Cardiac fibroblast (primary cell): ENCODE data around the gene ROR2.
"Not testable (repeated sequence)": the region's sequence is repeated elsewhere in the genome, so short reads cannot be mapped to it uniquely, and the experiment has no call there.

ENCODE experiments used
- DNase-seq, 2 donors: peaks; one replicate each; pipeline versions ENCODE4 v3.0.0 to v3.0.0-alpha.2; 2010; ENCODE audit warnings: low read depth in 2 of 2
- H3K4me3 ChIP-seq, 2 donors: replicated peaks in 1 of 2; 1 replicate in 1 of 2; 2 replicates in 1 of 2; pipeline ENCODE4 v1.5.1; 2011; ENCODE audit warnings: low read depth in 2 of 2, low read length in 2 of 2, mild to moderate bottlenecking in 2 of 2, moderate library complexity in 1 of 2
- TF ChIP-seq, protein P1 (sequence below): IDR thresholded peaks from one replicate; pipeline ENCODE4 v1.5.1; 2011; ENCODE audit warnings: low read depth, mild to moderate bottlenecking, low read length, inconsistent platforms

ROR2 gene

DNA sequence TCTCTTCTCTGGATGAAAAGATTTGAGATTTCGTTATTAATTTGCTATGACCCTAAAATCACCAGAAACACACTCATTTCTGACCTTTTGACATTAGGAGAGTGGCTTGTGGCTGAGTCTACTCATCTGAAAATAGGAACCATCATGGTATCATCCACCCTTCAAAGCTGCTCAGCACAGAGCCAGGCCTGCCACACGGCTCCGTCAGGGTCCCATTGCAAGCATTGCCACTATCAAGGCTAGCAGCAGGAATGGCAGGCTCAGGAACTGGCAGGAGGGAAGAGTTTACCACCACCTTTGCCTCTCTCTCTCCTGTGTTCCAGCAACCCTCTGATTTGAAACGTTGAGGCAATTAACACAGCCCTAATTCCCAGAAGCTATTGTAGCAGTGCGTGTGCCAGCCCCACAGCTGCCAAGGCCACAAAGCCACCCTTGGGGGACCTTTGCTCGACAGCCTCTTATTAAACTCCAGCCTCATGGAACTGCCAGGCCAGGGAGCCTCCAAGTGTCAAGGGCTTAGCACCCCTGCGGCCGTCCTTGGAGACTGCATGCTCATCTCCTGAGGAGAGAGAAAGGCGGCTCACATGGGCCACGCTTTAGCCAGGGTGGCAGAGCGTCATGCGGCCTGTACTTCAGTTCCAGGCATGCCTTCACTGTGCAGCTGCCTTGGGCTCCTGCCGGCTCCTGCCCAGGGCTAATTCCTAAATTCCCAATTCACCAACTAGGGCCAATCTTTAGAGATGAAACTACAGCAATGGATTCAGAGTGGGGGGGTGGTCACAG lies 145.9 kb downstream of the ROR2 start:
- no peak overlapping the region for H3K4me3 ChIP-seq
- no peak for DNase-seq
- TF ChIP-seq, protein P1, sequence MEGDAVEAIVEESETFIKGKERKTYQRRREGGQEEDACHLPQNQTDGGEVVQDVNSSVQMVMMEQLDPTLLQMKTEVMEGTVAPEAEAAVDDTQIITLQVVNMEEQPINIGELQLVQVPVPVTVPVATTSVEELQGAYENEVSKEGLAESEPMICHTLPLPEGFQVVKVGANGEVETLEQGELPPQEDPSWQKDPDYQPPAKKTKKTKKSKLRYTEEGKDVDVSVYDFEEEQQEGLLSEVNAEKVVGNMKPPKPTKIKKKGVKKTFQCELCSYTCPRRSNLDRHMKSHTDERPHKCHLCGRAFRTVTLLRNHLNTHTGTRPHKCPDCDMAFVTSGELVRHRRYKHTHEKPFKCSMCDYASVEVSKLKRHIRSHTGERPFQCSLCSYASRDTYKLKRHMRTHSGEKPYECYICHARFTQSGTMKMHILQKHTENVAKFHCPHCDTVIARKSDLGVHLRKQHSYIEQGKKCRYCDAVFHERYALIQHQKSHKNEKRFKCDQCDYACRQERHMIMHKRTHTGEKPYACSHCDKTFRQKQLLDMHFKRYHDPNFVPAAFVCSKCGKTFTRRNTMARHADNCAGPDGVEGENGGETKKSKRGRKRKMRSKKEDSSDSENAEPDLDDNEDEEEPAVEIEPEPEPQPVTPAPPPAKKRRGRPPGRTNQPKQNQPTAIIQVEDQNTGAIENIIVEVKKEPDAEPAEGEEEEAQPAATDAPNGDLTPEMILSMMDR: no peak

DNA sequence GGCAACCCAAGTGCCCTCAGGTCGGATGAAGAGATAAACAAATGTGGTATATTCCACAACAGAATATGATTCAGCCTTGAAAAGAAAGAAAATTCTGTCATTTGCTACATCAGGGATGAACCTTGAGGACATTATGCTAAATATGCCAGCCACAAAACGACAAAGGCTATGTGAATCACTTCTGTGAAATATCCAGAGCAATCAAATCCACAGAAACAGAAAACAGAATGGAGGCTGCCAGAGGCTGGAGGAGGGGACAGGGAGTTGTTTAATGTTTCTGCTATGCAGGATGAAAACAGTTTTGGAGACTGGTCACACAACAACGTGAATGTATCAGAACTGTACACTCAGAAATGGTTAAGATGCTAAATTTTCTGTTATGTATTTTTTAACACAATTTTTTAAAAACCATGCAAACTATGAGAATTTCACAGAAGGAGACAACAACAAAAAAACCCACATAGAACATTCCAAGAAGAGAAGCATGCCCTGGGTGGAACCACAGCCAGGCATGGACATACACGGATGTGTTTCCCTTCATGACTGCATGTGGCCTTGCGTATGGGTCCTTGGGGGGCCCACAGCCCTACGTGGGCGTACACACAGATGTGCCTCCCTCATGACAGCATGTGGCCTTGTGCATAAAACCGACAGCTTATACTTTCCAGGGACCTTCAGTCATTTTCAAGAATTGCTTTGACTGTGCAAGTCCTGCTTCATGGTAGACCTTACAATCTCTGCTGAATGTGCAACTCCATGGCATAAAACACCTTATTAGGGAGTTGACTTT lies 146.7 kb downstream of the ROR2 start:
- peak; percentile 37 to 54 for DNase-seq
- TF ChIP-seq, protein P1: no peak
- no peak overlapping the region for H3K4me3 ChIP-seq

DNA sequence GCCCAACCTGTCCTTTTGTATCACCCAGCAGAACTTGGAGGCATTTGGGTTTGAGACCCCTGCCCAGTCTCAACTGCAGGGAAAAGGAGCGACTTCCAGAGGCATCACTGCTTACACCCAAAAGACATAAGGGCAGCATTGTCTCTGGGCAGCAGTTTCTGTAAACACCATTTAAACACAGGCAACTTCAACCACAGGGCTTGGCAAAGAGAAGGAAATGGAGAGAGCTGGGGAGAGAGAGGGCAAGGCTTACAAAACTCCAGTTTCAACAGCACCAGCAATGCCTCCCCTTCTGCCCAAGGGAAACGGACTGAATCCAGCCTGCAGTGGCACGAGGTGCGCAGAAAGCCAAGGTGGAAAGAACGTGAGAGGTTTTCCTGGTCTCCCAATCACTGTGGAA lies 147.6 kb downstream of the ROR2 start:
- TF ChIP-seq, protein P1: no peak
- DNase-seq: peak in 1 of 2 donors; percentile 44
- no peak overlapping the region for H3K4me3 ChIP-seq

DNA sequence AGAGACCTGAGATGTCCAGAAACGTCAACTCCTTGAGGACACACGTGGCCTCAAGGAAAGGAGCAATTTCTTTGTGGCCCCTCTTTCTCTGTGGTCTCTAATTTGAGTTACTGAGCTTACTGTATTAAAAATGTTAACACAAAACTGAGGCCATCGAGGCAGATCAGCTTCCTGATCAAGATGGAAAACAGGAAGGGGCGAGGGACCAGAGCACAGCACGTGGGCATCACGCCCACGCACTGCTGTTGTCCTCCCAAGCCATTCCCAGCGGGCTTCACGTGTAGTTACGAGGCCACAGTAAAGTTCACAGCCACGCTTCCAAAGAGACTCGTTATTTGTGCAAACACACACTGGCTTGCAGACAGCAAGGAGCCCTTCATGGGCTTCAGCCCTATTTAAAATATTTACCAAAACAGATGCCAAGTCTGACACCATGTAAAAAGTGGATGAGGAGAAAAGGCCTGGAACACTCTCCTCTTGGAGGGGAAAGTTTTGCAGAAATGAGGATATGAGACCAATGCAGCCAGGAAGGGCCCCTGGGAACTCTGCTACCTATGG lies 149.5 kb downstream of the ROR2 start:
- H3K4me3 ChIP-seq: no peak overlapping the region
- TF ChIP-seq, protein P1: no peak
- DNase-seq: no peak

DNA sequence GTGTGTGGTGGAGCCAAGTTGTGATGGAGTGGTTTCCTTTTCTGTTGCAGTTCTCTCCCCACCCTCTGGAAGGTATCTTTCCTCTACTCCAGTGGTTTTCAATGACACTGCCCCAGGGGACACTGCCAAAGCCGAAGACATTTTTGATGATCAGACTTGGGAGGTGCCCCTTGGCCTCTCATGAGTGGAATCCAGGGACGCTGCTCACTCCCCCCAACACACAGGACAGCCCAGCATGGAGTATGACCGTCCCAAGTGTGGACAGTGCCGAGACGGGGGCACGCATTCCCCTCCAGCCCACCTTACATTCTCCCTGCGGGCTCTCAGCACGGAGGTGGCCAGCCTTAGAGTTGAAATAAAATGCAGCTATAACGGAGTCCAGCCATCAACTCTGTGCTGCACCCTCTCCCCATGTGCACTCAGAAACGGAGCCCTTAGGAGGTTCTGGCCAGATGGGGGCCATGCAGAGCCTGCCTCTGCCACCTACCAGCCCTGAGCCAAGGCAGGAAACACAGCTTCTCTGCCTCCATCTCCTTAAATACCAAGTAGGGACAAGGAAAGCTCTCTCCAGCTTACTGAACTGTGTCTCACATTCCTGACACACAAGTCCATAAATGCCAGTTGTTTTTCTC lies 150.8 kb downstream of the ROR2 start:
- TF ChIP-seq, protein P1: no peak
- DNase-seq: no peak

DNA sequence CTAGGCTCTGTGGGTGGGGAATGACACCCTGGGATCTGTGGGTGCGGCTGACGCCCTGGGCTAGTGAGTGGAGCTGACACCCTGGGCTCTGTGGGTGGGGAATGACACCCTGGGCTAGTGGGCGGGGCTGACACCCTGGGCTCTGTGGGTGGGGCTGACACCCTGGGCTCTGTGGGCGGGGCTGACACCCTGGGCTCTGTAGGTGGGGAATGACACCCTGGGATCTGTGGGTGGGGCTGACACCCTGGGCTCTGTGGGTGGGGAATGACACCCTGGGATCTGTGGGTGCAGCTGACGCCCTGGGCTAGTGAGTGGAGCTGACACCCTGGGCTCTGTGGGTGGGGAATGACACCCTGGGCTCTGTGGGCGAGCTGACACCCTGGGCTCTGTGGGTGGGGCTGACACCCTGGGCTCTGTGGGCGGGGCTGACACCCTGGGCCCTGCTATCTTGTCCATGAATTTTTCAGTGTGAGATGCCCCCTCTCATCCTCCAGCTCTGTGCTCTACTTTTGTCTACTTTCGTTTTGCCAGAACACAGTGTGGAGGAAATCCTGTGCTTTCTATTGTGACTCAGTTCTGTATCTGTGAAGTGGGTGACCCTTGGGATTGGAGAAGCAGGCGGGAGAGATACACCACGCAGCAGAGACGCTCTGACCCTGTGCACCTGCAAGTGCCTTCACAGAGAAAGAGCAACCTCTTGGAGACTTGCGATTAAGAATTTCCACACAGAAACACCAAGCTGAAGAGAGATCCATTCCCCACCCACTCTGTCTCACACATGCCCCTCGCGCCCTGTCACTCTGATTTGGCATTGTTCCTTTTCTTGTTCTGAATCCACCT lies 151.5 kb downstream of the ROR2 start:
- not testable (repeated sequence) for H3K4me3 ChIP-seq, DNase-seq

More for the DNA sequence above, 150.8 kb downstream of the ROR2 start:
- H3K4me3 ChIP-seq: no peak overlapping the region

DNA sequence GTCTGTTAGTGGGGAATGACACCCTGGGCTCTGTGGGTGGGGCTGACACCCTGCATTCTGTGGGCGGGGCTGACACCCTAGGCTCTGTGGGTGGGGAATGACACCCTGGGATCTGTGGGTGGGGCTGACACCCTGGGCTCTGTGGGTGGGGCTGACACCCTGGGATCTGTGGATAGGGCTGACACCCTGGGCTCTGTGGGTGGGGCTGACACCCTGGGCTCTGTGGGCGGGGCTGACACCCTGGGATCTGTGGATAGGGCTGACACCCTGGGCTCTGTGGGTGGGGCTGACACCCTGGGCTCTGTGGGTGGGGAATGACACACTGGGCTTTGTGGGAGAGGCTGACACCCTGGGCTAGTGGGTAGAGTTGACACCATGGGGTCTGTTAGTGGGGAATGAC lies 152.5 kb downstream of the ROR2 start:
- not testable (repeated sequence) for DNase-seq, H3K4me3 ChIP-seq

DNA sequence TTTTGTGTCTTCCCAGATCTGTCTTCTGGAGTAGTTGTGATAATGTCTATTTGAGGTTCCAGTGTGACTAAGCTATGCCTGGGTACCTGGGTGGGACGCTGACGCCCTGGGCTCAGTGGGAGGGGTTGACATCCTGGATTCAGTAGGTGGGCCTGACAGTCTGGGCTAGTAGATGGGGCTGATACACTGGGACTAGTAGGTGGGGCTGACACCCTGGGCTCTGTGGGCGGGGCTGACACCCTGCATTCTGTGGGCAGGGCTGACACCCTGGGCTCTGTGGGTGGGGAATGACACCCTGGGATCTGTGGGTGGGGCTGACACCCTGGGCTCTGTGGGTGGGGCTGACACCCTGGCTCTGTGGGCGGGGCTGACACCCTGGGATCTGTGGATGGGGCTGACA lies 153.5 kb downstream of the ROR2 start:
- DNase-seq: not testable (repeated sequence)

More for the DNA sequence above, 153.5 kb downstream of the ROR2 start:
- H3K4me3 ChIP-seq: not testable (repeated sequence)
